Myocyte (in vitro differentiated cells): Measurements from ENCODE around the gene GCNT2. TPM values are rescaled to one million over a fixed set of nuclear protein-coding genes. Genes with fewer than 3 reads are reported as not detected.
"Not testable (repeated sequence)": the region's sequence is repeated elsewhere in the genome, so short reads cannot be mapped to it uniquely, and the experiment has no call there.

Experiments
- DNase-seq: peaks from one replicate; pipeline ENCODE4 v3.0.0-alpha.2; 2012; ENCODE audit warnings: low read depth
- total RNA-seq: library from RNA; depleted of rRNA; stranded (reverse); fragments of >200 nt; gene quantifications from 2 replicates; pipeline ENCODE4 v1.2.3, GENCODE V29; 2014

Gene GCNT2
- total RNA-seq, 1 donor from 2014 or later: 0.43 TPM

- DNase-seq: peak; percentile 75
Observed at GRCh38 chr6:10513544-10513943, 7.6 kb upstream of the GCNT2 start.

GRCh38 chr6:10514049-10514780, 6.9 kb upstream of the GCNT2 start:
- no peak for DNase-seq

- no peak for DNase-seq
Observed at GRCh38 chr6:10516953-10517352, 4.2 kb upstream of the GCNT2 start.

- no peak for DNase-seq
Observed at GRCh38 chr6:10518557-10519407, 2.4 kb upstream of the GCNT2 start.

- DNase-seq: not testable (repeated sequence)
Observed at GRCh38 chr6:10519408-10519697, 1.8 kb upstream of the GCNT2 start.

- DNase-seq: no peak
Observed at GRCh38 chr6:10520468-10520867, 683 bp upstream of the GCNT2 start.

GRCh38 chr6:10522929-10523573, 1.9 kb downstream of the GCNT2 start:
- no peak for DNase-seq

- no peak for DNase-seq
Observed at GRCh38 chr6:10526156-10526555, 5.0 kb downstream of the GCNT2 start.

- no peak for DNase-seq
Observed at GRCh38 chr6:10528158-10528981, 7.2 kb downstream of the GCNT2 start.

- DNase-seq: no peak
Observed at GRCh38 chr6:10529231-10529801, 8.2 kb downstream of the GCNT2 start.

GRCh38 chr6:10529828-10530374, 8.8 kb downstream of the GCNT2 start:
- not testable (repeated sequence) for DNase-seq

GRCh38 chr6:10531503-10531902, 10.4 kb downstream of the GCNT2 start:
- DNase-seq: no peak

- DNase-seq: no peak
Observed at GRCh38 chr6:10531942-10532341, 10.8 kb downstream of the GCNT2 start.

- no peak for DNase-seq
Observed at GRCh38 chr6:10532392-10532791, 11.2 kb downstream of the GCNT2 start.

- DNase-seq: no peak
Observed at GRCh38 chr6:10534419-10534762, 13.2 kb downstream of the GCNT2 start.

GRCh38 chr6:10535193-10535592, 14.0 kb downstream of the GCNT2 start:
- DNase-seq: no peak

- DNase-seq: no peak
Observed at GRCh38 chr6:10537726-10538125, 16.6 kb downstream of the GCNT2 start.

- DNase-seq: no peak
Observed at GRCh38 chr6:10540073-10540746, 19.1 kb downstream of the GCNT2 start.

GRCh38 chr6:10541591-10541990, 20.4 kb downstream of the GCNT2 start:
- DNase-seq: no peak

GRCh38 chr6:10542213-10542612, 21.1 kb downstream of the GCNT2 start:
- DNase-seq: no peak
